Stimulated activated naive CD8-positive, alpha-beta T cell treated with anti-CD3 and anti-CD28 coated beads, Interleukin-15, Interleukin-2, amounts not matched to agents 100 U/mL and 50 U/mL, for 24 hours (primary cell): ENCODE results near the gene GCH1.
"Not testable (repeated sequence)": the region's sequence is repeated elsewhere in the genome, so short reads cannot be mapped to it uniquely, and the experiment has no call there.

Experiments used
- ATAC-seq: fragments of 150-1000 bp; cut with Tn5 transposase; one replicate; pipeline ENCODE4 v1.10.0; 2021
- DNase-seq: peaks from one replicate; pipeline ENCODE4 v3.0.0; 2021

The GCH1 gene

GRCh38 chr14:54908190-54908589, 5.6 kb upstream of the GCH1 start:
- ATAC-seq: peak; percentile 61

DNA sequence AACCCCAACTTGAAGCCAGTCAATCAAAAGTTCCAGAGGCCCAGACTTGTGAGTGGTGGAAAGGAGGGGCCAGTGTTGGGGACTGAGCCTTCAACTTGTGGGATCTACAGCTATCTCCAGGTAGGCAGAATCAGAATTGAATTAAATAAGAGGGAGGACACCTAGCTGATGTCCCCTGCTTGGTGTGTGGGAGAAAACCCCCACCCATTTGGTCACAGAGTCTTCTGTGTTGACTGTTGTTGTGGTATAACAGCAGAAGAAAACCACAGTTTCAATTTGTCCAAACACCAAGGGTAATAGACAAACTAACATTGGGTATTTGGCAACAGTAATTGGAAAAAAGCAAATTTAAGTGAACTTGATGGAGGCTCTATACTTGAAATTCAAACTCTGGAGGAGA, 3.4 kb upstream of the GCH1 start:
- ATAC-seq: no peak
- no peak for DNase-seq

More at GRCh38 chr14:54908190-54908589, 5.6 kb upstream of the GCH1 start:
- no peak for DNase-seq

- ATAC-seq: peak; percentile 76
- peak; percentile 84 for DNase-seq
These were observed 494 bp downstream of the GCH1 start for GRCh38 chr14:54902143-54902520.

DNA sequence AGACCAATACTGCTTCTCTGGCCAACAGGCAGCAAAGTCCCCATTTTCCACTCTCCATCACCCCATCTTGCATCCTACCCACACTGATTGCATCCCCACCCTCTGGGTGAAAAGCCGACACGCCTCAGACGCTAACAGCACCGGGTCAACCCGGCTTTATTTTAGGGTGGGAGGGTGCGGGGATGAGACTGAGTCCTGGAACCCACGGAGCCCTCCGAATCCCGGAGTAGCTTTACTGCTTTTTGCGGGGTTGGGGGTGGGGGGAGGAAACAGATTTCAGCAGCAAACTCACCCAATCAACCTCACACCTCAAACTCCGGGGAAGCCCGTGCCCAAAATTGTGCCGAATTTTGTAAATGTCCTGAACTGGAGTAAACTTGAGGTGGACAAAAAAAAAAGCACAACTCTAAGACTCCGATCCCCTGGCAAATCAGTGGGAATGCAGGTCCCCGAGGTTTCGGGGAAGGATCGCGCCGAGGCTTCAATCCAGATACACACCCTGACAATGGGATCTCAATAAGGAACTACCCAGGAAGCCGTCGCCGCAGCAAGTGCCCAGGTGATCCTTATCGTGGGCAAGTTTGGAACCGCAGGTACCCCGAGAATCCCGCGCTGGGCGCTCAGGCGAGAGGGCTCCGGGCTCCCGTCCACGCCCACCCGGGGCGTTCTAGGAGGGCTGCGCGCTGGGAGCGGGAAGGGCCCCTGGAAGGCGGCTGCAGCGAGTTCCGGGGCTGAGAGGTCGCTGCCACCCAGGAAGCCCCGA, 1.1 kb downstream of the GCH1 start:
- no peak for ATAC-seq
- DNase-seq: peak; percentile 21

DNA sequence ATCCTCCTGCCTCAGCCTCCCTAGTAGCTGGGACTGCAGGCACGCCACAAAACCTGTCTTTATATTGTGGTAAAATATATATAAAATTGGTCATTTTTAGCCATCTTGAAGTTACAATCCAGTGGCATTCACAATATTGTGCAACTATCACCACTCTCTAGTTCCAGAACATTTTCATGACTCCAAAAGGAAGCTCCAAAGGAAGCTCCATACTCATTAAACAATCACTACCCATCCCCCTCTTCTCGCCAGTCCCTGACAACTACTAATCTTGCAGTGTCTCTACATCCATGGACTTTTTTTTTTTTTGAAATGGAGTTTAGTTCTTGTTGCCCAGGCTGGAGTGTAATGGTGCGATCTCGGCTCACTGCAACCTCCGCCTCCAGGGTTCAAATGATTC, 3.1 kb downstream of the GCH1 start:
- DNase-seq (no peak), ATAC-seq (no peak)

DNA sequence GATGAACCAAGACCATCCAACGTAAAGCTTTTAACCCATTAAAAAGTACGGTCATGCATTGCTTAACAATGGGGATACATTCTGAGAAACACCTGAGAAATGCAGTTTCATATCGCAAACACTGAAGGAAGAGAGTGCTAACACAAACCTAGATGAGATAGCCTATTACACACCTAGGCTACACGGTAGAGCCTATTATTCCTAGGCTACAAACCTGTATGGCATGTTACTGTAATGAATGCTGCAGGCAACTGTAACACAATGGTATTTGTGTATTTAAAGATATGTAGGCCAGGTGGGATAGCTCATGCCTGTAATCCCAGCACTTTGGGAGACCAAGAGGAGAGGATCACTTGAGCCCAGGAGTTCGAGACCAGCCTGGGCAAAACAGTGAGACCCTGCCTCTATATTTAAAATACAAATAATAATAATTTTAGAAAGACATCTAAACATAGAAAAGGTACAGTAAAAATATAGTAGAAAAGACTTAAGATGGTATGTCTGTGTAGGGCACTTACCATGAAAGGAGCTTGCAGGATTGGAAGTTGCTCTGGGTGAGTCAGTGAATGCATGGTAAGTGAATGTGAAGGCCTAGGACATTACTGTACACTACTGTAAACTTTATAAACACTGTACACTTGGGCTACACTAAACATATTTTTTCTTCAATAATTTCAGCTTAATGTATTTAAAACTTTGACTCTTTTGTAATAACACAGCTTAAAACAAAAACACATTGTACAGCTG, 4.6 kb downstream of the GCH1 start:
- not testable (repeated sequence) for ATAC-seq, DNase-seq

DNA sequence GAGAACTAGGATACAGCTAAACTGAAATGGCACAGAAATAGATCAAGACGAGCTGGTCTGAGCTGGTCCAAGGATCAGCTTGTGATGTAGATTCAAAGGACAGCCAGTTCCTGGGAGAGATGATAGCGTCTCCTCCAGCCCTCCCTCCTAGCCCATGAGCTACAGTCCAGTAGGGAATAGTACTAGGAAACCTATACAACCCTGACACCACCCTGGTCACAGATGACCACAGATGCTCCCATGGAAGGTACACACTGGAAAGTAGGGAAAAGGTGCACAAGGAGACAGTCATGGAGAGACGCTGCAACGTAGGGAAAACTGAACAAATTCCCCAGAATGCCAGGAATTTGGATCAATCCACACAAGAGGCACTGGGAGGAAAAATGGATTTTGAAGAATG, 6.9 kb downstream of the GCH1 start:
- DNase-seq: no peak
- ATAC-seq: no peak

DNA sequence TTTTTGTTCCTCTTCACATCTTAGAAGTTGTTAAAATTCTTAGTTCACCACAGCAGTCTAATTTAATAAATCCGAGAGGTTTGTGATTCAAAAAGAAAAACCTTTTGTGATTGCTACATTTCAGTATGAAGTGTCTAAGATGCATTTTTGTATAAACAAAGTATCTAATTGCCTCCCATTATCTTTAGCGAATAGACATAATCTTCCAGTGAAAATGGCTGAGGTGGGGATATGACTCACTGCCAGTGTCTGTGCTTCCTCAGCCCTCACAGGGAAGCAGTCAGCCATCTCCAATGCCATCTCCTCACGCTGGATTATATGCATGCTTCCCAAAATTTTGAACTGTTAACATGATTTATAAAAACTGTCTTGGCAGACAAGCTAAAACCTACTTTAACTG, 7.6 kb downstream of the GCH1 start:
- ATAC-seq (no peak), DNase-seq (no peak)

DNA sequence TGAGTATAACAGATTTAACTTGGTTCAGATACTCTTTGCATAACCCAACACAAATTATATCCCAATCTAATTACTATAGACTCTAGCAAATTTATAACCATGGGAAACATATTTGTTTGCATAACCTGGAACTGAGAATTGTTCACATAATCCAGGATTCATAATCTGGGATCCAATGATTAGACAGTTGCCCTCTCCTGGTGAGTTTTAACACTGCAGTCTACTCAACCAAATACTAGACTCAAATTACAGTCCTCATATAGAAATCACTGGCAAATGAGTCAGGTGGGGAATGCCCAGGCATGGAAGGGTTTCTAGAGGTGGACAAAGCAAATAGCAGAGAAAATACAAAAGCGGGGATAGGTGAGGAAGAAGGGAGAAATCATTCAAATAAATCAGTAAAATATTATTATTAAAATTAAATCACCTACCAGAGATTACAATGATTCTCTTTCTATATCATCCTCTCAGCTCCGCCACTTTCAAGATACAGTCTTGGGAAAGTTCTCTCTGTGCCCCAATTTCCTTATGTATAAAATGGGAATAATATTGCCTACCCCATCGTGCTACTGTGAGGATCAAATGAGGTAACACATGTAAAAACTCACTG, 9.4 kb downstream of the GCH1 start:
- ATAC-seq: peak; percentile 64
- peak; percentile 31 for DNase-seq

DNA sequence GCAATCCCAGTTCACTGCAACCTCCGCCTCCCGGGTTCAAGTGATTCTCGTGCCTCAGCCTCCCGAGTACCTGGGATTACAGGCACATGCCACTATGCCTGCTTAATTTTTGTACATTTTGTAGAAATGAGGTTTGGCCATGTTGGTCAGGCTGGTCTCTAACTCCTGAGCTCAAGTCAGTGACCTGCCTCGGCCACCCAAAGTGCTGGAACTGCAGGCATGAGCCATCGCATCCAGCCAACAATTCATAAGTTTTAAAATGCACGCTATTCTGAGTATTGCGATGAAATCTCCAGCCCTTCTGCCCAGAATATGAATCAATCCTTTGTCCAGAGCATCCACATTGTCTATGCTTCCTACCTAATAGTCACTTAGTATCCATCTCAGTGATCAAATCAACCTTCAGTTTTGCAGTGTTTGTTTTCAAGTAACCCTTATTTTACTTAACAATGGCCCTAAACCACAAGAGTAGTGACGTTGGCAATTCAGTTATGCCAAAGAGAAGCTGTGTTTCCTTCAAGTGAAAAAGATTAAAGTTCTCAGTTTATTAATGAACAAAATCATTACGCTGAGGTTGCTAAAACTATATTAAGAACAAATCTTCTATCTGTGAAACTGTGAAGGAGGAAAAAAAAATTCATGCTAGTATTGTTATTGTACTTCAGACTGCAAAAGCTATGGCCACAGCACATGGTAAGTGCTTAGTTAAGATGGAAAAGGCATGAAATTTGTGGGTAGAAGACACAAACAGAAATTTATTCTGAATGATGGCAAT, 11.0 kb downstream of the GCH1 start:
- DNase-seq (no peak), ATAC-seq (no peak)

DNA sequence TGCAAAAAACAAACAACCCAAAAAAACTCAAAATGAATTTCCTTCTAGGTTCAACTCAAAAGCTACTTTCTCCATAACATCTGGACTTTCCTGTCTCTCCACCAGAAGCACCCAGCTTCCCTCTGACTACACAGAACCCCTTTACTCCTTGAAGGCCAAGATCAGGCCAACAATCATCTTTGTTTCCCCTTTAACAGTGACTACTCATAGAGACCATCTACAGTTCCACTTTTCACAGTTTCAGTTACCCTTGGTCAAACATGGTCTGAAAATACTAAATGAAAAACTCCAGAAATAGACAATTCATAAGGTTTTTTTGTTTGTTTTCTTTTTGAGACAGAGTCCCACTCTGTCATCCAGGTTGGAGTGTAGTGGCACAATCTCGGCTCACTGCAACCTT, 11.8 kb downstream of the GCH1 start:
- DNase-seq: no peak
- no peak for ATAC-seq

GRCh38 chr14:54889919-54890318, 12.7 kb downstream of the GCH1 start:
- ATAC-seq (no peak), DNase-seq (no peak)

DNA sequence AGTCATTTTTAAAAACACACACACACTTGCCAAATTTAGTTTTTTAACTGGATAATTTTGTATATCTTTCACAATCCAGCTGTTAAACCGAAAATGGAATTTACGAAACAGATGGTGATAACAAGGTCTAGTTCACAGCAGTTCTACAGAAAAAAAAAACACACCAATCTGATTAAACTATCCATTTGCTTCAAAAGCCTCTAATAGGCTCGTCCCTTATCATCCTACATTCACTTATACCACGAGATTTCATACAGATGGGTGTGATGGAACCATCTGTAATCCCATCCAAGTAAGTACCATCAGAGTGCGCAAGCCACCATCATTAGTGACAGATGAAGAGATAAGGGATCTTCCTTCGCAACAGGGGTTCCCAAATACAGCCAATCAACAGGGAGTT, 20.1 kb downstream of the GCH1 start:
- no peak for ATAC-seq
- DNase-seq: no peak

DNA sequence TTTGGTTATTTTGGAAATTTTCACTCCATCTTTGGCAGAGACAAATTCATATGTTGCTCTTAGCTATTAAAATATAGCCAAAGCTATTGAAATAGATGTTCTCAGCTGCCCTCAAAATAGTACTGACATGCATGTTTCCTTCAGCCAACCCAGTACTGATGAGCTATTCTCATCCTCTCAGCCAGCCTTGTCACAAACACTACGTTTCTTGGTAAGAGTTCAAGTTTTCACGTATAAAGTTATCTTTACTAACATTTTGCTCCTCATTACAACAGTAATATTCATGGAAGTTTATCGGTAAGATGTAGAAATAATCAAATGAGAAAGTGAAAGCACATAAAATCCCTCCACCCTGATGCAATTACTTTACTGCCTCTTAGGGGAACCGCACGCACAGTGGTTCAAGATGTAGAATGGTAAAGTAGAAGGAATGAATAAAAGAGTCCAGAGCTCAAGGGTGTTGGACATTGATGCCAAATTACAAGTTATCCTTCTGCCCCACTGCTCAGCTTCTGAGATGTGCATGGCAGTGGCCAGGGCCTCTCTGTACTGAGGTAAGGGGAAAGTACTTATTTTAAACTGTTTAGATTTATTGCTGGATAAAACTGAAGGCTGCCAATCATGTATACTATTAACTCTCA, 20.7 kb downstream of the GCH1 start:
- DNase-seq: peak; percentile 21
- peak; percentile 72 for ATAC-seq

DNA sequence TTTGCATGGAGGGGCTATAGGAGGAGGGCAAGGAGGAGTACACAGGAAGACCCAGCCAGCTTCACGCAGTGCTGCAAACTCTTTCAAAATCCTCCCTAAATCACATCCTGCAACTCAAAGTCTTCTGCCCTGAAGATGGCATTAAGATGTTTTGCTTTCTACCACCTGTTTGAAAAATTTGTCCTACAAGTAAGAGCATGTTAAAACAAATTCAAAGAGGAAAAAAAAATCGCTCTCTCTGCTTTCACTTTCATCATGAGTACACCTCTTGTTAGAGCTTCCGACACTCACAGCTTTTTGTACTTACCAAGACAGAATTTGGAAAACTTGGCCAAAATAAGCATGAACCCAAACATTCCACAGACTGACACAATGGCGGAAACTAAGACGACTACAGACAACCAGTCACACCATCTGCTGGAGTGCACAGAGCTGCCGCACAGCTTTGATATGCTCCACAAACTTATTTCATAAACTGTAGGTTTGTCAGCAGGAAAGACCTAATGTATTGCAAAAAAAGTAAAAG, 21.3 kb downstream of the GCH1 start:
- ATAC-seq (peak; percentile 48), DNase-seq (no peak)

DNA sequence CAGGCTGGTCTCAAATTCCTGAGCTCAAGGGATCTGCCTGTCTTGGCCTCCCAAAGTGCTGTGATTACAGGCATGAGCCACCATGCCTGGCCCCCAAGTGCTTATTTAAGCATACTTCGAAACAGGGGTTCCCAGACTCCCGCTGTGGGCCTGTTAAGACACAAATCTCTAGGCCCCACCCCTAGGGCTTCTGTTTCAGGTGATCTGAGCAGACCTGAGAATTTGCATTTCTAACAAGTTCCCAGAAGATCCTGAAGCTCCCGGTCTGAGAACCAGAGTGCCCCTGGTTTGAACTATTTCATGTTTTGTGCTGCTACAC, 25.0 kb downstream of the GCH1 start:
- ATAC-seq: no peak

DNA sequence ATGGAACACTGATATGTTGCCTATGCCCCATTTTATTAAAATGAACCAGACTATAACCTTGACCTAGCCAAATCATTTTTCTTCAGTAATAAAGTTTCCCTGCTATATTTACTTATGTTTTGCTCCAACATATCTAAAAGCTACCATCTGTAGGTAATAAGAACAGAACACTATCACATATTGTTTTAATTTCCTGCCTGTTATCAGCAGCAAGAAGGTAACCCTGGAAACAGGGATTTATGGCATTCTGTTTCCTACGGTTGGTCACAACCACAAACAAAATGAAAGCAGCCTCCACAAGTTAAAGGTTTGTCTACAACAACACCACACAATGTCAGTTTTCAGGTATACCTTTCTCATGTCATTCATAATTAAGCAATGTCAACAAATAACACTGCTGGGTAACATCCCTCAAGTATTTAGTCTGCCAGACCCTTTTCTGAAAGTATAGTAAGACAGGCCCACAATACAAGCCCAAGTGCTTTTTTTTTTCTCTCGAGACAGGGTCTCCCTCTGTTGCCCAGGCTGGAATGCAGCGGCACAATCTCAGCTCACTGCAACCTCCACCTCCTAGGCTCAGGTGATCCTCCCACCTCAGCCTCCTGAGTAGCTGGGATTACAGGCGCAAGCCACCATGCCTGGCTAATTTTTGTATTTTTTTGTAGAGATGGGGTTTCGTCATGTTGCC, 25.5 kb downstream of the GCH1 start:
- ATAC-seq: no peak
- no peak for DNase-seq

More for the DNA sequence above, 25.0 kb downstream of the GCH1 start:
- DNase-seq: no peak

DNA sequence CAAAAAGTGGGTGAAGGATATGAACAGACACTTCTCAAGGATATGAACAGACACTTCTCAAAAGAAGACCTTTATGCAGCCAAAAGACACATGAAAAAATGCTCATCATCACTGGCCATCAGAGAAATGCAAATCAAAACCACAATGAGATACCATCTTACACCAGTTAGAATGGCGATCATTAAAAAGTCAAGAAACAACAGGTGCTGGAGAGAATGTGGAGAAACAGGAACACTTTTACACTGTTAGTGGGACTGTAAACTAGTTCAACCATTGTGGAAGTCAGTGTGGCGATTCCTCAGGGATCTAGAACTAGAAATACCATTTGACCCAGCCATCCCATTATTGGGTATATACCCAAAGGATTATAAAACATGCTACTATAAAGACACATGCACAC, 27.0 kb downstream of the GCH1 start:
- not testable (repeated sequence) for DNase-seq, ATAC-seq

DNA sequence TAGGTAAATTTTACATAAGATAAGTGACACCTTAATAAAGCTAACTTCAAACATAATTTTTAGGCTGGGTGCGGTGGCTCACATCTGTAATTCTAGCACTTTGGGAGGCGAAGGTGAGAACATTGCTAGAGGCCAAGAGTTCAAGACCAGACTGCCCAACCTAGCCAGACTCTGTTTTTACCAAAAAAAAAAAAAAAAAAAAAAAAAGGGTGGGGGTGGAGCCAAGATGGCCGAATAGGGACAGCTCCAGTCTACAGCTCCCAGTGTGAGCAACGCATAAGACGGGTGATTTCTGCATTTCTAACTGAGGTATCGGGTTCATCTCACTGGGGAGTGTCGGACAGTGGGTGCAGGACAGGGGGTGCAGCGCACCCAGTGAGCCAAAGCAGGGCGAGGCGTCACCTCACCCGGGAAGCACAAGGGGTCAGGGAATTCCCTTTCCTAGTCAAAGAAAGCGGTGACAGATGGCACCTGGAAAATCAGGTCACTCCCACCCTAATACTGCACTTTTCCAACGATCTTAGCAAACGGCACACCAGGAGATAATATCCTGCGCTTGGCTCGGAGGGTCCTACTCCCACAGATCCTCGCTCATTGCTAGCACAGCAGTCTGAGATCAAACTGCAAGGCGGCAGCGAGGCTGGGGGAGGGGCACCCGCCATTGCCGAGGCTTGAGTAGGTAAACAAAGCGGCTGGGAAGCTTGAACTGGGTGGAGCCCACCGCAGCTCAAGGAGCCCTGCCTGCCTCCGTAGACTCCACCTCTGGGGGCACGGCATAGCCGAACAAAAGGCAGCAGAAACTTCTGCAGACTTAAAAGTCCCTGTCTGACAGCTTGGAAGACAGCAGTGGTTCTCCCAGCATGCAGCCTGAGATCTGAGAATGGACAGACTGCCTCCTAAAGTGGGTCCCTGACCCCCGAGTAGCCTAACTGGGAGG, 32.2 kb downstream of the GCH1 start:
- not testable (repeated sequence) for ATAC-seq, DNase-seq

DNA sequence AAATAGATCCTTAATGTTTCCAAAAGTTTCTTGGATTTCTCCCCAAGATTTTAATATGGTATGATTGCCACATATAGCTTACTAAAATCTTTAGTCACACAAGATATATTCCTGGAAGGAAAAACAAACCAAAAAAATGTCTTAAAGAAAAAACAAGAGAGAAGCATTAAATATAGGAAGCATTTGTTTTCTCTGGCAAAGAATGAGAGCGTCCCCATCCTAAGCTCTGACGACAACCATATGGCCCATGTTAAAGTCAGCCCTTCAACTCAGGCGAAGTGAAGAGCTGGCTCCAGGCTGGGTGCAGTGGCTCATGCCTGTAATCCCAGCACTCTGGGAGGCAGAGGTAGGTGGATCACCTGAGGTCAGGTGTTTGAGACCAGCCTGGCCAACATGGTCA, 35.6 kb downstream of the GCH1 start:
- ATAC-seq (no peak), DNase-seq (no peak)
